Neural progenitor cell (in vitro differentiated cells): ENCODE data around the gene C1RL.

Source experiments
- EZH2 ChIP-seq: fragments of 200-600 bp; sonication (generic); IDR thresholded peaks from 2 replicates; pipeline ENCODE4 v1.6.1; 2017; ENCODE audit warnings: antibody characterized with exemption, mild to moderate bottlenecking, moderate library complexity
- EZH2phosphoT487 ChIP-seq: fragments of 200-600 bp; sonication (generic); IDR thresholded peaks from 2 replicates; pipeline ENCODE4 v1.6.1; 2017; ENCODE audit warnings: antibody characterized with exemption
- TF ChIP-seq, protein P1 (sequence below): fragments of 200-600 bp; sonication (generic); IDR thresholded peaks from 2 replicates; pipeline ENCODE4 v1.5.1; 2017; ENCODE audit warnings: antibody characterized with exemption, mild to moderate bottlenecking

DNA sequence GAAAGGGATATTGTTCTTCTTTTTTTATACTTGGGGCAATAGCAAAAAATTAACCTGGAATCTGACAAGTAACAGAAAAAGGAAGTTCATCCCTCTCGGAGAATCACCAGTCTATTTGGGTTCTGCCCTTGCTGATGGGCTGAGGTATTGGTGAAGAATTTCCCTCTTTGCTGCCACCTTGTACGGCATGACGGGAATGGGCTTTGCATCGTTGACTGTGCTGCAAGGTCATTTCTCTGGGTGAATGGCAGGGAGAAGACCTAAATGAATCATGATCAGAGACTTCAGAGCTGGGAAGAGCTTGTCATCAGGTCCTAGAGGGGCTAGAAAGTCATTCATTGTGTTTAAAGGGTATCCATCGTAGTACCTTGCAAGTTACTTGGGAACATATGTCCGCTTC is 36.5 kb downstream of the C1RL start:
- TF ChIP-seq, protein P1, sequence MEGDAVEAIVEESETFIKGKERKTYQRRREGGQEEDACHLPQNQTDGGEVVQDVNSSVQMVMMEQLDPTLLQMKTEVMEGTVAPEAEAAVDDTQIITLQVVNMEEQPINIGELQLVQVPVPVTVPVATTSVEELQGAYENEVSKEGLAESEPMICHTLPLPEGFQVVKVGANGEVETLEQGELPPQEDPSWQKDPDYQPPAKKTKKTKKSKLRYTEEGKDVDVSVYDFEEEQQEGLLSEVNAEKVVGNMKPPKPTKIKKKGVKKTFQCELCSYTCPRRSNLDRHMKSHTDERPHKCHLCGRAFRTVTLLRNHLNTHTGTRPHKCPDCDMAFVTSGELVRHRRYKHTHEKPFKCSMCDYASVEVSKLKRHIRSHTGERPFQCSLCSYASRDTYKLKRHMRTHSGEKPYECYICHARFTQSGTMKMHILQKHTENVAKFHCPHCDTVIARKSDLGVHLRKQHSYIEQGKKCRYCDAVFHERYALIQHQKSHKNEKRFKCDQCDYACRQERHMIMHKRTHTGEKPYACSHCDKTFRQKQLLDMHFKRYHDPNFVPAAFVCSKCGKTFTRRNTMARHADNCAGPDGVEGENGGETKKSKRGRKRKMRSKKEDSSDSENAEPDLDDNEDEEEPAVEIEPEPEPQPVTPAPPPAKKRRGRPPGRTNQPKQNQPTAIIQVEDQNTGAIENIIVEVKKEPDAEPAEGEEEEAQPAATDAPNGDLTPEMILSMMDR: no peak
- no peak for TF ChIP-seq EZH2
- TF ChIP-seq EZH2phosphoT487: no peak
